GM21360 (cell line): ENCODE measurements around the gene TOR1A.
A peak's percentile ranks its signal among the peaks of the same experiment; 100 is the strongest.
"Not testable (repeated sequence)": the region's sequence is repeated elsewhere in the genome, so short reads cannot be mapped to it uniquely, and the experiment has no call there.

ENCODE experiments used
- ATAC-seq: cut with Tn5 transposase; IDR thresholded peaks from one replicate; pipeline ENCODE4 v1.9.1; 2021; ENCODE audit warnings: mild to moderate bottlenecking, moderate library complexity; ENCODE audit not compliant: unreplicated experiment

TOR1A gene

DNA sequence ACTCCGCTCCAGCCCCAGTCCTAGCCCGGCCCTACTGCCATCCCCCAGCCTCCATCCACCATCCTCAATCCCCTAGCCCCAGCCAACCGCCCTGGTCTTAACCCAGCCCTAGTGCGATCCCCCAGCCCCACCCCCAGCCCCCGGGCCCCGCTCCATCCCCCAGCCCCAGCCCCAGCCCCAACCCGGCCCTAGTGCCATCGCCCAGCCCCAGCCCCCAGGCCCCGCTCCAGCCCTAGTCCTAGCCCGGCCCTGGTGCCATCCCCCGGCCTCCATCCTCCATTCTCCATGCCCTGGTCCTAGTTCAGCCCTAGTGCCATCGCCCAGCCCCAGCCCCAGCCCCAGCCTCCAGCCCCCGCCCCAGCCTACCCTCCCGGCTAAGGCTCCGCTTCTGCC lies 398 bp downstream of the TOR1A start:
- no peak for ATAC-seq

DNA sequence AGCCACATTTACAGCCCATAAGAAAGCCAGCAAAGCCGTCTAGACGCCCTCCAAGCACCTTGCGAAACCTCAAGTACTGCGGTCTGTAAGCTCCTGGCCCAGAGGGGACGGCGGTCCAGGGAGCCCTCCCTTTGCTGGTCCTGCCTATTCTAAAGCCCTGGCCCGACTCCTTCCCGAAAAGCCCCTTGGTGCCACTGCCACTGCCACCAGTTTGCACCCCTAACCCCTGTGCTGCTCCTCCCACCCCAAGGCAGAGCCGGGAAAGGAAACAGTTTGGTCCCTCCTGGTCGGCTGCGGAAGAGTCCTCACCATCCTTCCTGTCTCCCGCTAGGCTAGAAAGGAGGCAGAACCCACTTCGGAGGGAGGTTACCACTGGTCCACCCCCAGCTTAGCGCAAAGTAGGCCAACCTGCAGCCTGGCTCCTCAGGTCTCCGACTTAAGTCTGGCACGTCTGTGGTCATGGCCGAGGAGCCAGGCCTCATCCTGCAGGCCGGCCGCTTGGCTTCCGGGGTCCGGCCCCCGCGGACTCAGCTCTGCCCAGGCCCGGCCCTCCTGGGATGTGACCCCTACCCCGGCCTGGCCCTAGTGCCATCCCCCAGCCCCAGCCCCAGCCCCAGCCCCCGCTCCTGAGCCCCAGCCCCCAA lies 916 bp downstream of the TOR1A start:
- no peak for ATAC-seq

DNA sequence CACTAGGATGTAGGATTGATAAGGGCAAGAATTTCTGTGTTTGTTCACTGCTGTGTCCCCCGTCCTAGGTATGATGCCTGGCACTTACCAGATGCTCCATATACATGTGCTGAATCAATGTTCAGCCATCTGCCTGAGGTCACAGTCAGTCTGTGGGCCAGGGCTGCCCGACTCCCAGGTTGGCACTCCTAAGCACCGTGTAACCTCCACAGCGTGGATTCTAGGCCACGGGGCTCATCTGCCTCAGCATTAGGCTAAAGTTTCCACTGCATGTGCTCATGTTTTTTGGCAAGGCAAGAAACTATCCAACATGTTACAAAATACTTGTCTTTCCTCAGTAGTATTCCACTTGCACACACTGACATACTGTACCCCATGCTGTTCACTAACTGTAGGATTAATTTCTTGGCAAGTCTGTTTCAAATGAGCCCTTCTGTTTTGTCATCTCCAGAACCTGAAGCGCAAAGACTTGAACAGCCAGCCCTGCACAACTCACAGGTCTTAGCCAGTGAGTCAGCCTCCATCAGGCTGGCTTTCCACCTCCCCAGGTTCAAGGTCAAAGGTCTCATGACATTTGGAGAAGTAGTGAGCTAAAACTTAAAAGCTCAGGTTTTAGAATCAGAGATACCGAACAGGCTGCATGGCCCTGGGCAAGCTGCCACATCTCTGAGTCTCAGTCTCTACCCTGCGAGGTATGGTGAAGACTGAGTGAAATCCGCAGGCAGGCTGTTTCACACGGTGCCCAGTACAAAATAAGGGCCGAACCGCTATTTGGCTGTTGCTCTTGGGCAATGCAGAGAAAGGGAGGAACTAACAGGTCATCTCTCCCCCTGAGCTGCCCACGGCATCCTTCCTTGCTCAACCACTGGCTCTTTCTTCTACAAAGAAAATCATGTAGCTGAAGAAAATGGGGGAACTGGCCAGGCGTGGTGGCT lies 7.2 kb downstream of the TOR1A start:
- ATAC-seq, result no peak

DNA sequence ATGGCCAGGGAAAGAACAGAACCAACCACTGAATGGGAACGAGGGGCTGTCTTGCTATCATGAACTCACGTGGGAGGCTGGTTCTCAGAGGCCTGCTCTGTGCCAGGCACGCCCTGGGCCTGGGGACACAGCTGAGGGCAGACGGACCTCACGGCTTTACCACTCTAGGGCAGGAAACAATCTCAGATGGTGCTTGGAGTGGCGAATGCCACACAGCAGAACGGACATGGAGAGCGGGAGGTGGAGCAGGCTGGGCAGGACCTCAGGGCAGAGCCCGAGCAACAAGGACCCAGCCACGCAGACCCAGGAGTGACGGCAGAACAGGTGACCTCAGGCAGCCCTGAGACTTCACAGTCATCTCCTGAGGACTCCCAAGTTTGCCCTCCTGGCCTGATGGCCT lies 8.7 kb downstream of the TOR1A start:
- no peak for ATAC-seq

DNA sequence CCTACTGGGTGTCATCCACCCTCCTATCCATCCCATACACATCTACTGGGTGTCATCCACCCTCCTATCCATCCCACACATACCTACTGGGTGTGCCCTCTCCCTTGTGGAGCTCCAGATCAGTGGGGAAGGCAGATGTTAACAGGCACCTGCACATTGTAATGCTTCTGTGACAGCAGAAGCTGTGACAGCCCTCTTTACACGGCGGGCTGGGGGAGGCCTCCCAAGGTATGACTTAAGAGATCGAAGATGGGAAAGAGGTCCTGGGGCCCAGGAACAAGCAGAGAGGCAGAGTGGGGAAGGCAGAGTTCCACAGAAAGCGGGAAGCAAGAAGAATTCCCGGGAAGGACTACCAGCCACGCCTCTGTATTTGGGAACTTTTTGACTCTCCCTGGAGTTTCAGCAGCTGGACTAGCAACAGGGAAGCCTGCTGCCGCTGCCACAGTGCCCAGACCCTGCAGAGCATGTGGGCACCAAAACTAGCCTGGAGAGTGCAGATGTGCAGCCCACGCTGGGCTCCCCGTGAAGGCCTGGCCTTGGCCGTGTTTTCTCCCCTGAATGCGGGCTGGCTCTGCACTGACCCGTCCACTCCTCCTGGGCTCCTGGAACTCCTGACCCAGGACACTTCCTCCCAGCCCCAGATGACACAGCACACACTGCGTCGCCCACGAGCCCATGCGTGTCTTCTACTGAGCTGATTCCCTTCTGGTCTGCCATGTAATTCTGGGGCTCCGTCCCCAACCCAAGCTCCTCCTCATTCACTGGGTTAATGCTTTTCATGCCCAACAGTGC lies 9.3 kb downstream of the TOR1A start:
- no peak for ATAC-seq

DNA sequence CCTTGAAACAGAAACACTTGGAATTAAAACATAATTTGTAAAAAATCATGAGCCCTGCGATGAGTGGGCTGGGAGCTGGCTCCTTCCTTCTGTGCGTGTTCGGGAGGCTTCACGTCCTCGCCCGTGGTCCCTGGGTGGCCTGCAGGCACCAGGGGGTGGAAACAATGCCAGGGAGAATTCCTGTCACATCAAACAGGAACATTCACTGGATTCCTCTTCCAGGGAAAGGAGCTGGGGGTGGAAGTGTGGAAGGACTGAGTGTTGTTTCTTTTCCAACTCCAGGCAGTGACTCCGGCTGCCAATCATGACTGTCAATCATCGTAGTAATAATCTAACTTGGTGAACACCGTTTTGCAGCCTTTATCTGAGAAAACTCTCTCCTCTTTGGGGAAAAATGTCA lies 10.3 kb downstream of the TOR1A start:
- no peak for ATAC-seq

DNA sequence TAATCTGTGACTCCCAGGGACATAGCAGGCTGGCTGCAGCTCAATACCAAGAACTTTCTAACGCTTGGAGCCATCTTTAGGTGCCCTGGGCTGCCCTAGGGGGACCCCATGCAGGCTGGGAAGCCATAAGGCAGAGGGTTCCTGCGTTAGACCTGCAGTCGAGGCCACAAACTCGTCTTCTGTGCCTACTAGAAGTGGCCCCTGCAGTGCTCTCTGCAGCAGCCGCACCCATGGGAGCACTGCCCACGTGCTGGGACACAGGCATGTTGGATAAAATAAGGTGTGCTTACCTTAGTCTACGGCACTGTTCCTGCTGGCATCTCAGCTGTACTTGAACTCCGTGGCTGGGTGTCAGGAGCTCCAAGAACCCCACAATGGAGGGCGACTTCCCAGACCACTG lies 11.6 kb downstream of the TOR1A start:
- no peak for ATAC-seq

DNA sequence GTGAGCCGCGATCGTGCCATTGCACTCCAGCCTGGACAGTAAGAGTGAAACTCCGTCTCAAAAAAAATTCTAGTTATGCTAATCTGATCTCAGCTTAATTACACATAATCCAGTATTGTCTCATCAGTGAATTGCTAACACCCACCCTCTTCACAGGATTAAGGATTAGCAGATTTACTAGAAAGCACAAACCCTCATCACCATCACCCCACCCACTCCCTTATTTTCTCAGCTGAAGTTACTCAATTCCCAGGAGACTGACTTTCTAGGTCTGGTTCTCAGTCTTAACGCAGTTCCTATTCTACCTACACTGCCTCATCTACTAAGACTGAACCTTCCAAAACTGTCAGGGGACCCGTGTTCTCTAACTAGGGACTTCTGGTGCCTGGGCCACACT lies 12.0 kb downstream of the TOR1A start:
- ATAC-seq, result no peak

DNA sequence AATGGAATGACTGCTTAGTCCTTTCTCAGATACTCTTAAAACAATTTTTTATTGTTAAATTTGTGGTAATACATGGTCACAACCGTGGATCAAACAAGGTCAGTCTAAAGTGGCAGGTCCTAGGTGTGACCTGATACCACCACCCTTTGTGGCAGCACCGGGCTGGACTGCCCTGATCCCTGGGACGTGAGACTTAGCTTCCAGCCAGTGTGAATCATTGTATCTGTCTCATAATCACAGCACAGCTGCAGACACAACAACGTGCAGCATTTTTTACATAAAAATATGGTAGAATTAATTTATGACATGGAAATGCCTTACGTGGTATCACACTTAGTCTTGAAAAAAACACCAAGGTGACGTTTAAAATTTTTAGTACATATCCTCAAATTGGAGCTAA lies 13.1 kb downstream of the TOR1A start:
- ATAC-seq, result no peak

DNA sequence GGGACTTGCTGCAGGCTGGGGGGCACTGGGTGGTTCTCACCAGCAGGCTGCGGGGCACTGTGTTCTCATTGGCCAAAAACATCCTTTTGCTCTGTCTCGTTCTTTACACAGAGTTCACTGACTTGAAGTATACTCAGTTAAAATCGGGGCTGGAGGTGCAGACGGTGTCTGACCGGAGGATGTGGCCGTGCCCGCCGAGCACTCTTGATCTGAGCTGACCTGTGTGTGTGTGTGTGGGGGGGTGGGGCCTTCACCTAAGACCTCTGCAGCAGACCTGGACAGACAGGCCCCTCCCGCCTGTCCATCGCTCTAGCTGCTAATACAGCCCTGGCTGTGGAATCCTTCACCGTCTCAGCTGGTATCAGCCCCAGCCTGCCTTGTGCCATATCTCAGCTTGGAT lies 13.8 kb downstream of the TOR1A start:
- ATAC-seq, result no peak

DNA sequence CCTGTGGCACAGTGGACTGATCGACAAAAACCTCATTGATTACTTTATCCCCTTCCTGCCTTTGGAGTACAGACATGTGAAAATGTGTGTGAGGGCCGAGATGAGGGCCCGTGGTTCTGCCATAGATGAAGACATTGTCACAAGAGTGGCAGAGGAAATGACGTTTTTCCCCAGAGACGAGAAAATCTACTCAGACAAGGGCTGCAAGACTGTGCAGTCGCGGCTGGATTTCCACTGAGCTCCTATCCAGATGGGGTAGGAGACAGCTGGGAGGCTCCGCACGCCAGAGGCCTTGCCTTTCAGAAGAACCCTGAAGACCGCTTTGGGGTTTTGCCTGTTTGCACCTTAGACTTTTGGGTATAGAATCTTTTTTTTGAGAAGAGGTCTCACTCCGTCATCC lies 14.6 kb downstream of the TOR1A start:
- no peak for ATAC-seq

DNA sequence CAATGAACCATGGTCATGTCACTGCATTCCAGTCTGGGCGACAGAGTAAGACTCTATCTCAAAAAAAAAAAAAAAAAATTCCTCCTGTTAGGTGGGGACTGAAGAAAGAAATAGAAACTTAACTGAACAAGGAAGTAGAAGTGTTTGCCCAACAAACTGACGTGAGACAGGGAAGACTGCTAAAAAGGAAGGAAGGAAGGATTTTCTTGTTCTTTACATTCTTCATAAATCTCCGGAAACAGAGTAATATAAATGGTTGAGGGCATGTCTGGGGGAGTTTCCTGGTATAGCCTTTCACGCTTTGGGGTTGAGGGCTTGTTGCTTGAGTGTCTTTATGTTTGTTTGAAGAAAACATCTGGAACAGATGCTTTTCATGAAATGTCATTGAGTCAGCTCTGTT lies 17.9 kb downstream of the TOR1A start:
- no peak for ATAC-seq

DNA sequence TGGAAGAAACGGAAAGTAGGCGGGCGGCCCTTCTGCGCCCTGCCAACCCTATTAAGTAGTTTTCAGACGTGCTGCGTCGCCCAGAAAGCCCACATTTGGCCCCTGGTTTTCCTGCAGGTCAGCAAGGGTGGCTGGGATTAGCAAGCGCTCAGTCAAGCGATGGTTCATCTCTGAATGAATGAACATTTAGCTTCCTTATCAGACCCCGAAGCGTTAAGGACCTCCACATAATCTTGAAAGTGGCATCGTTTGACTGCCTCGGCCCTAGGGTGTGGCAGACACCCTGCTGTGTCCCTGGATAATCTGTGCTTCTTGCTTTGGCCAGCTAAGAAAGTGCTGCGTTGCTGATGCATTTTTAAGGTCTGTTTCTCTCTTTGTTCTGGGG lies 20.3 kb downstream of the TOR1A start:
- no peak for ATAC-seq

DNA sequence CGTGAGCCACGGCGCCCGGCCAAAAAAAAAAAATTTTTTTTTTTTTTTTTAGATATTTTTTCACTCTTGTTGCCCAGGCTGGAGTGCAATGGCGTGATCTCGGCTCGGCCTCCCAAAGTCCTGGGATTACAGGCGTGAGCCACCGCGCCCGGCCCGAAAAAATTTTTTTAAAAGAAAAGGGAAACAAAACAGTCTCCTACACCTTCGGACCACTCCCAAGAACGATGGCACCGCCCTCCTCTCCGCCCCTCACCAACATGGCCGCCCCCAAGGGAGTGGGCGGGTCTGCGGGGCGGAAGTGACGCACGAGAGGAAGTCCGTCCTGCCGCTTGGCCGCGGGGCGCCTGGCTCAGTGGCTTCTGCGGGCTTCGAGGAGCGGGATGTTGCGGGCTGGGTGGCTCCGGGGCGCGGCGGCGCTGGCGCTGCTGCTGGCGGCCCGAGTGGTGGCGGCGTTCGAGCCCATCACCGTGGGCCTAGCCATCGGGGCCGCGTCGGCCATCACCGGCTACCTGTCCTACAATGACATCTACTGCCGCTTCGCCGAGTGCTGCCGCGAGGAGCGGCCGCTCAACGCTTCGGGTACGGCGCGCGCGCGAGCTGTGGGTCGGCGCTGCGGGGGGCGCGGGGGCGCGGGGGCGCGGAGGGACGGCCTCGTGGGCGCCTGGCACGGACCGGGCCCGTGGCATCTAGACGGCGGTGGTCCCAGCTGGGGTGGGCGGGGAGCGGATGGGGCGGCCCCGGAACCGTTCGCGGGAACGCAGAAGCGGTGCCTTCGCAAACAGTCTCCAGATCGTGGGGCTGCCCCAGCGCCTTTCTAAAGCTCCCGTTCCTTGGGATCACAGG lies 20.9 kb downstream of the TOR1A start, which contains the start of gene TOR1B:
TSS of gene TOR1B (plus strand) at position 352 of the 843 bp plus-strand sequence. CDS start at position 381, 29 bp downstream.
- peak; percentile 82 for ATAC-seq

DNA sequence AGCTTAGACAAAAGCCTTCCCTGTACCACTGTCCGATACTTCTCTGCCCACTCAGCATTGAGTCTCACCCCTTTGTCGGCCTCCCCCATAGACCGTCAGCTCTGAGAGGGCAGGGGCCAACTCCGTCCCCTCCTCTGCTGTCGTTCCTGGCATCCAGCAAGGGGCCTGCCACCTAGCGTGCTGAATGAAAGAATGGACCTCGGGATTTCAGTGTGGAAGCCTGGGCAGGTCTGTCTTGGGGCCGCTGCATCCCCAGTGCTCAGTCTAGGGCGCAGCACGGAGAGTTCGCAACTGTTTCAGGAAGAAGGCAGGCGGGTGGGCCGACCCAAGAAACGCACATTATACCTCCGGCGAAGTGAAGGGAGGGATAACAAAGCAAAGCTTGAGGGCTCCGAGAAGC lies 22.4 kb downstream of the TOR1A start:
- ATAC-seq, result no peak

DNA sequence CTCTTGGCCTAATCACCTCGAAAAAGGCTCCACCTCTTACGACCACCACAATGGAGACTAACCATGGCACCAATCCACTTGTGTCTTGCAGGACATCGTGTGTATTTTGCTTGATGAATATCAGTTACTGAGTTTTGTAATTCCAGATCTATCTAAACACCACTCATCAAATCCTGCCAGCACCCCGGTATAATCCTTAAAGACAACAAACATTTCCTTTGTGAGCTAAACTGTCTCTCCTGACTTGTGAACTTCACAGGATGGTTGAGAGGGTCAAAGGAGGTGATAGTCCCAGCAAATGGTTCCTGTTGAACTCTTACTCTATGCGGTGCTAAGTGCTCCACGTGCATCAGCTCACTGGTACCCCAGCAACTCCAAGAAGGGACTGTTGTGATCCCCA lies 25.0 kb downstream of the TOR1A start:
- no peak for ATAC-seq

DNA sequence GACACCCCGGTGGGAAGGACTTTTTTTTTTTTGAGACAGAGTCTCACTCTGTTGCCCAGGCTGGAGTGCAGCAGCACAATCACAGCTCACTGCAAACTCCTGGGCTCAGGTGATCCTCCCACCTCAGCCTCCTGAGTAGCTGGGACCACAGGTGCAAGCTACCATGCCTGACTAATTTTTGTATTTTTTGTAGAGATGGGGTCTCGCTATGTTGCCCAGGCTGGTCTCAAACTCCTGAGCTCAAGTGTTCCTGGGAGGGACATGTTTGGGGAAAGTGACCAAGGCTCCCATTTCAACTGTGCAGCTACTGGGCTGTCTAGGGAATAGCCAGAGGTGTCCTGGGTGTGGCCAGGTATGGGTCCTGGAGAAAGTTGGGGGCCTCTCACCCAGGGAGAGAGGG lies 27.9 kb downstream of the TOR1A start:
- ATAC-seq, result not testable (repeated sequence)

DNA sequence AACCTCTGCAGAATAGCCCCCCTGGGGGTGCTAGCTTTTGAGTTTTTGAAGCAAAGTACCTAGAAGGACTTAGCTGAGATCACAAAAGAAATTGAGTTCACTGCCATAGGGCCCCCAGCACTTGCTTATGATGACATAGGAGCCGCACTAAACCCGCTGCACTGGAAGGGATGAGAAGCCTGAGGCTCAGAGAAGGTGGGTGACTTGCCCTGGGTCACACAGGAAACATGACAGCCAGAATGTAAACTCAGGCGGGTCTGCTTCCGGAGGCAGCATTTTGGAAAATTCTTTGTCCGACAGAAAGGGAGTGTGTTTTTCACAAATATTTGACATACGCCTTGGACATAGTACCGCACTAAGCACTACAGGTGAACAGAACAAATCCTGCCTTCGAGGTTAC lies 29.4 kb downstream of the TOR1A start:
- ATAC-seq, result no peak

DNA sequence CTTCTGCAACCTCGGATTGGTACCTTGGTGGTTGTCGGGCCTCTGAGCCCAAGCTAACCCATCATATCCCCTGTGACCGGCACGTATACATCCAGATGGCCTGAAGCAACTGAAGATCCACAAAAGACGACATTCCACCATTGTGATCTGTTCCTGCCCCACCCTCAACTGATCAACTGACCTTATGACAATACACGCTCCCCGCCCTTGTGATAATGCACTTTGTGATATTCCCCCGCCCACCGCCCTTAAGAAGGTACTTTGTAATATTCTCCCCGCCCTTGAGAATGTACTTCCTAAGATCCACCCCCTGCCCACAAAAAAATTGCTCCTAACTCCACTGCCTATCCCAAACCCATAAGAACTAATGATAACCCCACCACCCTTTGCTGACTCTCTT lies 37.5 kb downstream of the TOR1A start:
- ATAC-seq, result no peak

DNA sequence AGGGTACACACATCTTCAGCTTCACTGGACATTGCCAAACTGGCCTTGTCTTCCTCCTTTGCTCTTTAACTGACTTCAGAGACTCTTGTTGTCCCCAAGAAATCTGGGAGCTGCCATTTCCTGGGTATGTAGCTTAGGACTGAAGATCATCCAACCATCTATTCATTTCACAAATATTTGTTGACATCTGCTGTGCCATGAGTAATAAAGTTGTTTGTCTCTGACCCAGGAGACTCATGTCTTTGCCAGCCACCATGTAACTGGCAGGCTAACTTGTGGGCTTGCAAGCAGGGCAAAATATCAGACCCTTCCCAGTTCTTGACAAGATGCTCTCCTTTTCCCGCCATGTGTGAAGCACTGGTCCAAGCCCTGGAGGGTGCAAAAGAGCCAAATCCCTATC lies 38.1 kb downstream of the TOR1A start:
- ATAC-seq, result no peak

DNA sequence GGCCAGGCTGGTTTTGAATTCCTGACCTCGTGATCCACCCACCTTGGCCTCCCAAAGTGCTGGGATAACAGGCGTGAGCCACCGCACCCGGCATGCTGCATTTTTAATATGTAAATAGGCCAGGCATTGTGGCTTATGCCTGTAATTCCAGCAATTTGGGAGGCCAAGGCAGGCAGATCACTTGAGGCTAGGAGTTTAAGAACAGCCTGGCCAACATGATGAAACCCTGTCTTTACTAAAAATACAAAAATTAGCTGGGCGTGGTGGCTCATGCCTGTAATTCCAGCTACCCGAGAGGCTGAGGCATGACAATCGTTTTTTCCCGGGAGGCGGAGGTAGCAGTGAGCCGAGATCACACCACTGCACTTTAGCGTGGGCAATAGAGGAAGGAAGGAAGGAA lies 39.0 kb downstream of the TOR1A start:
- not testable (repeated sequence) for ATAC-seq
